Stimulated activated CD4-positive, alpha-beta T cell treated with anti-CD3 and anti-CD28 coated beads, Interleukin-1b, Interleukin-23, amount 100 ng/mL, for 24 hours (primary cell): ENCODE data around the gene FHIT.

Source experiments
- DNase-seq, 4 experiments: peaks; one replicate each; pipeline ENCODE4 v3.0.0-alpha.2; 2020; ENCODE audit warnings: low read depth in 4 of 4, low spot score in 1 of 4

Gene FHIT

DNA sequence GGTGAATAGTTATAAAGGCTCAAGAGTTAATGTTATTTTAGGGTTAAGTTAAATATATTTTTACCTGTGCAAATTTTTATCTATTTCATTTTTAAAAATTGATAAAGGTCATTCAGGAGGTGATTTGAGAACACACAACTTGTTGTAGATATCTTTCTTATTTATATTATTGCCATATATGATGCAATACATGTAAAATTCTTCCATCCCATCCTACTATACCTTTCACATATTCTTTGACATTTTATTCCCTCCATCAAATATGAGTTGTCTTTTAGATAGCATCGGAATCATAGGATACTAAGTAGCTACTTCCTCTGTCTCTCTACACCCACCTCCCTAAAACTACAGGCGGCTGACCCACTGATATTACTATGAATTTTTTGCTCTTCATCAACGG is 734.1 kb downstream of the FHIT start:
- no peak for DNase-seq

DNA sequence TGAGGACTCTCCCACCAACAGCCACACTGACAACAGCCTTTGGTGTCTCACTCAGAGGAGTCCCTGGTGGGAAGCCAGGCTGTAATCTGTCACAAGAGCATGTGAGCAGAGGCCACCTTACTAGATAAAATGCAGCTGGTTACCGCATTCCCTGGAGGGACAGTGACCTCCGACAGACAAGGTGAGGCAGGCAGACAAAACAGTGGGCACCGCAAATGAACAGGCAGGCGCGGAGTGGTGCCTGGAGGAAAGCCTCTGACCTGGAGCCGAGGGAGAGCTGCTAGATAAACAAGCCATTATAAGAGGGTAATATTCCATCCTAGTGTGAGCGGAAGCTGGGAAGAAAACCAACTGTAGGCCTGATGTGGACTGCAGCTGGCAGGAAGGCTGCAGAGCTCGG is 736.4 kb downstream of the FHIT start:
- no peak for DNase-seq

DNA sequence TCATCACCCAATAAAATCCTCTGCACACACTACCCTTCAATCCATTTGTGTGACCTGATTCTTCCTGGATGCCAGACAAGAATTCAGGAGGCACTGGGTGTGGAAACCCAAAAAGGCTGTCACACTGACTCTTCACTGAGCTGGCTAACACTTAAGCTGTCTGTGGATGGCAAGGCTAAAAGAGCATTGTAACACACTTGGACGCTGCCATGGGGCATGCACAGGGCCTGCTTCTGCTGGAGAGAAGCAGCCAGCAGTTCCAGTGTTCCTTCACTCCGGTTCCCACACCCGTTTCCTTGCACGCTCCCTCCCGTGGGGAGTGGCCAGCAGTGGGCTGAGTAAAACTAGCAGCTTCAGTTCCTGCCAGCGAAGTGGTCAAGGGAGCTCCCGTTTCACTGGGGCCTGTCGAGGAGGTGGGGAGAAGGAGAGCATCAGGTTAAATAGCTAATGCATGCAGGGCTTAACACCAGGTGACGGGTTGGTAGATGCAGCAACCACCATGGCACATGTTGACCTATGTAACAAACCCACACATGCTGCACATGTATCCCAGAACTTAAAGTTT is 737.1 kb downstream of the FHIT start:
- no peak for DNase-seq

DNA sequence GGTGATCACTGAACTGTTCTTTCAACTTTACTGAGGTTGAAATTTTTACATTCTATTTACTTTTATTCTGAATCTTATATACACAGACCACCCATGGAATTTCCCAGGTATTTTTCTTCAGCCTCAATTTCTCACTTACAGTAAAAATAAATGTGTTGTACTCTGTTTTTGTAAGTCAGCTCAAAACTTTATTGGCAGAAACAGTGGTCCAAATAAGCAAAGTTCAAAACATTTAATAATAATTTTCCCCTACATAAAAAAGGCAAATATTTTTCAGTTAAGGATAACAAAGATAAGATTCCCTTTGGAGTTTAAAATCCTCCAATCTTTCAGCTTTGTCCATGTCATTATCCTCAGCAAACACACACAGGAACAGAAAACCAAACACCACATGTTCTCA is 738.0 kb downstream of the FHIT start:
- DNase-seq, result no peak

DNA sequence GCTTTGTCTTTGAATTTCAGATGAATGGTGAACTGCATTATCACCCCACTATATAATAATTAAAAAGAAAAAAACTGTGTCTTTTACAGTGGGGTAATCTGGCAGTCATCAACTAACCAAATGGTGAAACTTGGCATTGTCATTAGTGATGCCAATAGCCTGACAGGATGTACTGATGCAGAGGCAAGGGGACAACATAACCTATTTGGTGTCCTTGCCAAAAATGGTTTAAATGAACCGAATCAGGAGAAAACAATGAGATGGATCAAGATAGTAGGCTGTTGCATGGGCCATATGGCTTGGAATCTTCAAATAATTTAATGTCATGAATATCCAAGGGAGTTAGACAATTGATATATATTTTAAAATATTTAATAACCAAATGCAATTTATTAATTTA is 738.7 kb downstream of the FHIT start:
- no peak for DNase-seq

DNA sequence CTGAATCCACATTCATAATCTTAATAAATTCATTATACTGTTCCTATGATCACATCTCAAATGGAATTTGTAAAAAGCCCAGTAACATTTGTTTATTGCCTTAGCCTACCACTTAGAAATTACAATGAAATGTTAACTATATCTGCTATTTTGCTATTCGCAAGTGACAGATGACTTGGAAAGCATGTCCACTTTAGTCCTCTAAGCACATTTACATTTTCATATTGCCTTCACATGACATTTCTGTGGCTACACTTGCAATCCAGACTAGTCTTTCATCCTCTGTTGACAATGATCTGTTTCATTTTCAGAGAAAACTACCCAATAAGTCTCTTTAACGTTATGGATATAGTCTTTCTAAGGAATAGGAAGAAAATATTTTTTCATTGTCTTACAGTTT is 741.8 kb downstream of the FHIT start:
- no peak for DNase-seq

DNA sequence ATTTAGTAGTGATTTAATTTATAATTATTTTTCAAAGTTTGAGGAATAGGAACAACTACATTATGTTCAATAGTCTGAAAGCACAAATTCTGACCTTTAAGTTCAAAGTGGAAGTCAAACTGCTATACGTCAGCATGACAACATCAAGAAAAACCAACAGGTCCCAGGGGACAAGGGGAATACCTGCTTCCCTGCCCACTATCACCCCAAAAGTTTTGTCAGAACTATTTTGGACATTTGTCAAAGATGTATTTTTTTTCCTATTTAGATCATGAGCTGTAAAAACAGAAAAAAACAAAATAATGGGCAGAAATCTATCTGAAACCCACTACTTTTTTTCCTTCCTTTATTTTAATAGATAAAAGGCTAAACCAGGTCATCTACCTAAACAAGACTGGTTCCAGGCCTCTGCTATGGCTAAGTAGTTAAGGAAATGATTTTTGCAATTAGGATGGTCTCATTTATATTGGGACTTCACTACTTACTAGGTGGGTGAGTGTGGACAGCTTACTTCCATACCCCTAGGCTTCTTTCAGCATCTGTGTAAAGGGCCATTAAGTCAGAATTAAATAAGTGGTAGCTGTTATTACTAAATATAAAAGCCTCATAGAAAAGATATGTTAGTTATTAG is 746.3 kb downstream of the FHIT start:
- no peak for DNase-seq

DNA sequence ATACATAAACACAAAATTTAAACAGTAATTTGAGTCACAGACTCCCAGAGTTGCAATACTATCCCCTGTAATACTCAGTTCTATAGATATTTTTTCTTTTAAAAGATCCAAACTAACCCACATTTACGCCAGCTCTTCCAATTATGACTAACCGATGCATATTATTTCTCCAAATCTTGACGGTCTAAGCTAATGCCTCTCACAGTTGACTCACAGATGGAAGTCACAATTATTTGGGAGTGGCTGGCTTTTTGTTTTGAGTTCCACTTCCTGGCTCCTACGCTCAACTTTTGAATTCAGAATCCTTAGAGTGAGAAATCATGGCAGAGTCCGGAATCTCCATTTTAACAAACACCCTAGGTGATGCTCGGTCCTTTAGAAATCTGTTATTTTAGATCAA is 749.9 kb downstream of the FHIT start:
- no peak for DNase-seq

DNA sequence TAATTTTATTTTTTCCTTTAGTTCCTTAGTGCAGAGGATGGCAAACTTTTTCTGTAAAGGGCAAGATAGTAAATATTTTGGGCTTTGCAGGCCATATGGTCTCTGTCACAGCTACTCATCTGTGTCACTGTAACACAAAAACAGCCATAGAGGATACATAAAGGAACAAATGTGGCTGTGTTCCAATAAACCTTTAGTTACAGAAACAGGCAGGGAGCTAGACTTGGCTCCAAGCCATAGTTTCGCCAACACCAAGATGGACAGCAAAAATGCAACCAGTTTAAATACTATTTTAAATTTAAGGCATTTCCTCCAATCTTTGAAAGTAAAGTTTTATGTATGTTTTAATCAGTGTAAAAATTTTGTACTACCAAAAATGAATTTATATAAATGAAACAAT is 753.4 kb downstream of the FHIT start:
- no peak for DNase-seq

DNA sequence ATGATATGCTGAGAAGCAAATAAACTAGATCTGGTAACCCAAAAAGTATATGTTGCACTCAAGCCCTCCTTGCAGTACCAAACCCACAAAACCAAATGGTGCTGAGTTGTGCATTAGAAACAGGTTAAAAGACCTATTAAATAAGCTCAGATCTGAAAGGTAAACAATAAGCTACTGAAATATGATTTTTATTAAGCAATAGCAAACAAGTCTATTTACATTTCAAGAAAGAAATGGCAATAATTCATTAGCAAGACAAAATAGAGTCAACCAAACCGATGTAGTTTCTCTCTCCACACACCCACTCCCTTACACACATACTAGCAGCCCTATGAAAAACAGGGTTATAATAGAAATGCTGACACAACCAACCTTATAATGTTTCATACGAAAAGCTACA is 760.3 kb downstream of the FHIT start:
- DNase-seq, result no peak

DNA sequence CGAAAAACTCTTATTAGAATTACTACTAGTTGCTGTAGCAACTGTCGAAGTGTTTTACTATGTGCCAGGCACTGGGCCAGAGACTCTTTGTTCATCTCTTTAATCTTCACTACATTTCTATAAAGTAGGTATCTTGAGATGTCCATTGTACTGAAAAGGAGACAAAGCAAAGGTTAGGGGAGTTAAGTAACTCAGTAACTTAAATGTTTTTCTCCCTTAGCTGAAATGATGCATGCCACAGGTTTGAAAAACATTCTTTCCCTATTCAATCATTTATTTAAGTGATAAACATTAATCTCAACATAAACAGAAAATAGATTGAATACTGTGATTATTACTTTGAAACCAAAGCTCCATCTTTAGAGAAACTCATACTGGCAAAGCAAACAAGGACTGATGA is 776.2 kb downstream of the FHIT start:
- no peak for DNase-seq

DNA sequence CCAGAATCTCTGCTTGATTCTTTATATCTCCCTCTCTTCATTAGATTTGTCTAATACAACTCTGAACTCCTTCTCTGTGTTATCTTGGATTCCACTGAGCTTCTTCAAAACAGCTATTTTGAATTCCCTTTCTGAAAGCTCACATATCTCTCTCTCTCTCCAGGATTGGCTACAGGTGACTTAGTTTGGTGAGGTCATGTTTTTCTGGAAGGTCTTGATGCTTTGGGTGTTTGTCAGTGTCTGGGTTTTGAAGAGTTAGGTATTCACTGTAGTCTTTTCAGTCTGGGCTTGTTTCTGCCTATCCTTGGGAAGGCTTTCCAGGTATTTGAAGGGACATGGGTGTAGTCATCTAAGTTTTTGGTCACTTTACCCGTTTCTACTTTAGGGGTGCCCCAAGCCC is 781.8 kb downstream of the FHIT start:
- DNase-seq, result no peak

DNA sequence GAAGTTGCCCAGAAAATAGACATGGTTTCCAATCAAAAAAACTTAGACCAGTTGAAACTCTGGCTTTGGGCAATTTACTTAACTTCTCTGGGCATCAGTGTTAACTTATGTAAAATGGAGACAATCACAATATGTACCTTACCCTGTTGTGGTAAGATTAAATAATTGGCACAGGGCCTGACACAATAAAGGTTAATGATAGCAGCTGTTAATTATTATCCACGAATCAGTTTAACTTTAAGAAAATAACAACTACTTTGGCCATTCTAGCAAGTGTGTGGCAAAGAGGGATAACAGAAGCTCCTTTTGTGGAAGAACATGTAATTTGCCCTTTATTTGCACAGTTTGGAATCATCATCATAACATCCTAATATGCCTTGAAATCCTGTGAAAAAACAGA is 787.6 kb downstream of the FHIT start:
- DNase-seq, result no peak

DNA sequence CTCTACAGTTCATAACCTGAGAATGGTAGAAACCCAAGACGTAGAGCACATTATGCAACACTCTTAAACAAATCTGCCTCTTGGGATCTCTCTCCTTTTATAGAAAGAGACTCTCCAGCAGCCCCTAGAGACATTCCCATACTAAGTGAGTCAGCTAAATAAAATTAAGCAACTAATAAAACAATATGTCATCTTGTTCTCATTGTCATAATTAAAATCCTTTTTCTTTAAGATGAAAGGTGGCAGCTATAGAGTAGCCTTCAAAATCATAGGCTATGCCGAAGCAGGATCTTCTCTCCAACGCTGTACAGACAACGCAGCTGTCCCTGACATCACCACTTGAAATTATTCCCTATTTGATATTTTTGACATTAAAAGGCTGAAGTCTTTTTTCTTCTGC is 790.0 kb downstream of the FHIT start:
- no peak for DNase-seq

DNA sequence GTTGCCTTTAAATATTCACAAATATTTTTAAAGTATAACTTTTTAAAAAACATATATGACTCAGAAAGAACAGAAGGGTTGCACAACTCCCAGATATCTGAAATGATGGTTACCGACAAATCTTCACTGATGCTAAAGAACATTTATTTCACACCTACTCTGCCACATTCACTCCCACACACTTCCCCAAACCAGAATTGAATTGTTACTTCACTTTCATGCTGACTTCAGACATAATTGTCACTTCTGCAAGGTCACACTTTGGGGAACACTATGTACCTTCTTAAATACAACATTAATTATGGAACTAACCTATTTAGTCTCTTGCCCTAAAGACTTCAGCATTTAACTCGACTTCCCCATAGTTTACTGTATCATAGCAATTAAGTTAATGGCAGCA is 795.1 kb downstream of the FHIT start:
- DNase-seq, result no peak

DNA sequence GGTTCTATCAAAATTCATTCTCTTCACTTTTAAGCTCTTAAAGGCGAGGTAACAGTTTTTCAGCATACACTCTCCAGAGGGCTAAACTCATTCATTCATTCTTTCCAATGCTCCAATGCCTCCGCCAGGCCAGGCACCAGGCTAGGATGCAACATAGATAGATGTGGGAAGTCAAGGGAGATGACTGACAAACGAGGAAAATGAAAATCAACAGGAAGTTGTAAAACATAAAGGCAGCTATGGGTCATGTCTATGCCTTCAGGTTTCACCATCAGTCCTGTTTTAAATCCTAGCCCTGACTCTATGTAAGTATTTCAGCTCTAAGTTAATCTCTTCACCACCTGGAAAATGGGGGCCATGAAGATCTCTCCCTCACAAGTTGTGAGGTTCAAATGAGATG is 797.9 kb downstream of the FHIT start:
- no peak for DNase-seq

DNA sequence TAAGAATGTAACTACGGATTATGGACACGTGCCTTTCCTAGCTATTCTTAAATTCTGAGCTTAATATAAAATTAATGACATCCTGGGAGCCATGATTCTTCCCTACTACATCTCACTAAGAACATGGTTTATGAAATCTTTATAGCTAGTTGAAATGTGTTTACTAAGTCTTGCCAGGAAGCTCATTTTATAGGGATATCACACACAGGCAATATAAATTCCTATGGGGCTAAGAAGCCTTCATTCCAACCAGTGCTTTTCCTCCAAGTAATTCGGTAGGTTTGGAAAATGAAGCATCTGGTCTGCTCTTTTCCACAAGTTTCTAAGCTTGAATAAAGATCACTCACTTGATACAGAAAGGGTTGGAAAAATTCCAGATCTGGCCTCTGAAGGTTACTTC is 802.6 kb downstream of the FHIT start:
- no peak for DNase-seq

DNA sequence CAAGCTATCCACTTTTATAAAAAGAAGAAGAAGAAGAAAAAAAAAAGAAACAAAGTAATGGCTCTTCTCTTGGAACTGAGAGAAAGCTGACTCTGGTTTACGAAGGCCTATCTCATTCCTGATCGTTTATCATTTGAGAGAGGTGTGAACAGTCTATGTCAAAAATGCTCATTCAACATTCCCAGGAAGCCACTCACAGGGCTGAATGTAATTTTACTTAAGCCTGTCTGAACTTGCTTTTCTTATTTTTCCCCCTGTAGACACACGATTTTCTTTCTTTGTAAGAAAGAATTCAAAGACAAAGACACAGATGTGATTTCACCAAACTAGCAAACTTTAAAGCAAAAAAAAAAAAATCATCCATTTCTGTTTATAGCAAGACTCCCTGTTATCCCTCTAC is 805.8 kb downstream of the FHIT start:
- DNase-seq, result no peak

DNA sequence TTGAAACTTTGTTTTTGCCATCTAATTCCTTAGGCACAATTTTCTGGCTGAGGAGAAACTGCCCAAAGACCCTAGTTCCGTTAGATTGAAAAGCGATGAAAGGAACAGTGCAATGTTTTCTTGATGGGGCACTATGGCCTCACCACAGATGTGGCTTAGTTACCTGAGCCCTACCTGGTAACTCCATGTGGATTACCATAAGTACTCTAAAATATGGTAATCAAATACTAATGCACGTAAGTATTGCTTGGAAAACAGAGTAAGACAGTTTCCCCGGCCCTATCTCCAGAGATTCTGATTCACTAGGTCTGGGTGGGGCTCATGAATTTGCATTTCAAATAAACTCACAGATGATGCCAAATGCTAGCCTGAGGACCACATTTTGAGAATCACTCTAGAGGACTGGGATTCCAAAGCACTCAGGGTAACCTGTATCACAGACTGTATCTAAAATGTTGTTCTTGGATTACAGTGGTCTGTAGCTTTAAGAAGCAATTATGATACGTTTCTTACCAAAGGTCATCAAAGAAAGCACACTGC is 806.3 kb downstream of the FHIT start:
- DNase-seq, result no peak

DNA sequence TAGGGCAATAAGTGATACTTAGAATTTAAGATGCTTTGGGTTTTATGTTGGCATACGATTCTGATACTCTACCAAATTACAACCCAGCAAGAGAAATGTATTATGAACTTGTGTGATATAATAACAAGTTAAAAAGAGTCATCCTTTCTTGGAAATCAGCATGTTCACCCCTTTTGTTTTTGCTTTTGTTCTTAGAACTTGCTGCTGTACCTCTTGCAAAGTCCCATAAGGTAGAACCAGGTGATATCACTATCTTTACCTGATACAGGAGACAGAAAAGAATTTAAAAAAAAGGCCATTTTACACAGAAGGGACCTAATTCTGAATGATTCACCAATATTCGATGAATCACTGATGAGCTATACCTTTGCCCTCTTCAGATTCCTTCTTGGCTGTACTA is 810.4 kb downstream of the FHIT start:
- no peak for DNase-seq

DNA sequence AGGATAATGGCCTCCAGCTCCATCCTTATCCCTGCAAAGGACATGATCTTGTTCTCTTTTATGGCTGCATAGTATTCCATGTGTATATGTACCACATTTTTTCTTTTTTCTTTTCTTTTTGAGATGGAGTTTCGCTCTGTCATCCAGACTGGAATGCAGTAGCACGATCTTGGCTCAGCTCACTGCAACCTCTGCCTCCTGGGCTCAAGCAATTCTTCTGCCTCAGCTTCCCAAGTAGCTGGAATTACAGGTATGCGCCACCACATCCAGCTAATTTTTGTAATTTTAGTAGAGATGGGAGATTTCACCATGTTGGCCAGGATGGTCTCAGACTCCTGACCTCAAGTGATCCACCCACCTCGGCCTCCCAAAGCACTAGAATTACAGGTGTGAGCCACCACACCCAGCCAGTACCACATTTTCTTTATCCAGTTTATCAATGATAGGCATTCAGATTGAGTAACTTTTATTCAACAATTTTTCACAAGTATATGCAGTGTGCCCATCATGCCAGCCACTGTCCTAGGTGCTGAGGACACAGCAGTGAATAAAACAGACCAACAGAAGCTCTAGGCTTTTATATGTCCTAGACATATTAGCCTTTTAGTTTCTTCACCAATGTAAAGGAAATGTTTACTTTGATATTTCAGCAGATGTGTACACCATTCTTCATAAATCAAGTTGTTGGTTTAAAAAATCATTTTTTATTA is 815.2 kb downstream of the FHIT start:
- DNase-seq, result no peak

DNA sequence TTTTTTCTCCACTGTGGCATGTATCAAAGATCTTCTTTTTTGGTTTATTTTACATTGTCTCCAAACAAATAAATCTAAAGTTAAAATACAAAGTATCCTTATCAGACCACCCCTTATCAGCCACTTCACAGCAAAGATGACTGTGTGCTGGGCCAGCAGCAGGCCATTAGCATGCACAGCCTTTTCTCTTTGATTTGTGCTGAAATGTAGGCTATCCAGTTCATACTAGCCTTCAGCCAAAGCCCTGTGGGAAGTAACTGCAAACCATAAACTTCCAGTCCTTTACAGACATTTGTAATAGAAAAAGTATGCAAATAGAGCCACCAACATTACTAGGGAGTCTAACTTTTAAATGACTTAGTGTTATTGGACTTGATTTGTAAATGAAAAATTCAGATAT is 816.3 kb downstream of the FHIT start:
- no peak for DNase-seq

DNA sequence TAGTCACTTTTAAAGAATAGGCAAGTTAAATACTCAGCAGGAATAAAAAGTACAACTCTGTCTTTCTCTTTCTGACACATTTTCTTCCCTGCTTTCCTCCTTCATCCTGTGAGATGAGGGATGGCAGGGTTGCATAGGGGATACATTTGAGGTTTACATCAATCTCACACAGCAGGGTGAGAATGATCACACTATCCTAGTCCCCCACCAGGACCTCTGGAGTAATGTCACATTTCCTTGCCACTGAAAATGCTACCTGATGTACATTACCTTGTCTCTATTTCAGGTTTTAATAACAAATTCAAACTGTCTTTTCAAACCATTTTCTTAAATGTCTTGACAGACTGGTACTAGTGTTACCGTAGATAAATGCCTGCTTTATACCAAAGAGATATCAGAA is 816.9 kb downstream of the FHIT start:
- no peak for DNase-seq
